ENCODE results near the gene POMP.
A peak's percentile ranks its signal among the peaks of the same experiment; 100 is the strongest.

Gene POMP, protein sequence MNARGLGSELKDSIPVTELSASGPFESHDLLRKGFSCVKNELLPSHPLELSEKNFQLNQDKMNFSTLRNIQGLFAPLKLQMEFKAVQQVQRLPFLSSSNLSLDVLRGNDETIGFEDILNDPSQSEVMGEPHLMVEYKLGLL

DNA sequence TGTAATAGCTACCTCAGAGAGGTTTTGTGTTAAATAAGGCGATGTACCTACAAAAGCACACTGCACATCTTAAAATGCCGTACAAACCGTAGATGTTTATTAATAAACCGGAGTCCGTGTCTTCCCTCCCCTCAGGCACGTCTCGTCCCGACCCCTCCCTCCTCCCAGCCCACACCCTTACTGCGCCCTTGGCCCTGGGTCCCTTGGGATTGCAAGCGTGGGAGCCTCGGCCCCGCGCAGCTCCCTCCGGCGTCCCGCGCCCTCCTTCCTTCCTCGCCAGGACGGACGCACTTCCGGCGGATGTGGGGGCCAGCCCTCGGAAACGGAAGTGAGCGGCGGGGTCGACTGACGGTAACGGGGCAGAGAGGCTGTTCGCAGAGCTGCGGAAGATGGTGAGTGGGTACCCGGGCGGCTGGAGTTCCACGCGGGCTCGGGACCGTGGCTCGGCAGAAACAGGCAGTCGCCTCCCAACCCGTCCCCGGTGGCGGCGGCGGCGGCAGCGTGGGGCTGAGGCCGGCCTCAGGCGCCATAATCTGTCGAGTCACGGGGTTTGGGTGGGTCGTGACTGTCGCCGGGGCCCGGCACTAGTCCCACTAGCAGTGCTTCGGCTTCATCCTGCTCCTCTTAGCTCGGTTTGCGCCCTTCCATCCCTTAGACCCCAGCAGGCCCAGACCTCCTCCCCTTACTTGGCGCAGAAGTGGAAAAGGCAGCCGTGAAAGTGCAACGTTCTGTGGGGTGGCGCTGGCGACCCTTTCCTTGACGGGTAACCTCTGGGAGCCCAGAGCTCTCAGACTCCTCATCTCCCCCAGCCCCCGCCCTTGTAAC is at the start of gene POMP:
Gene POMP, plus strand, starts transcription at position 335 of the 825 bp plus-strand sequence. Its CDS starts 55 bp downstream, at position 390.
- DNase-seq = peak; percentile 97

DNA sequence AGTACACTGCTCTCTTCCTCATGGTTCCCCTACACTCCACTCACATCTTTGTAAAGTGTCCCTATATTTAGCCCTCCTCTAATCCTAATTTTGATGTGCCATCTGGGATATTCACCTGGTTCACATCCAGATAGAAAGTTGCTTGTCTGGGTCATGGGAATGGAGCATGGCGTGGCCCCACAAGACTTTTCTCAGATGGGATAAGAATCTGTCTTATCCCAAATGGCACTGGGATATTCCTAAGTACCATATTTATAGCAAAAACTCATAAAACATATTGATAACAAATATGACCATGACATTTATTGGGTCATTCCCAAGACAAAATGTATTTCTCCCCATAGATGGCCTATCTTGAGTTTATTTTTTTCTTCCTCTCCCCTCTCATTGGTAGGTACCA is 49.5 kb upstream of the POMP start:
- no peak for DNase-seq

- DNase-seq = no peak
These were observed 49.0 kb upstream of the POMP start for GRCh38 chr13:28609926-28610325.

DNA sequence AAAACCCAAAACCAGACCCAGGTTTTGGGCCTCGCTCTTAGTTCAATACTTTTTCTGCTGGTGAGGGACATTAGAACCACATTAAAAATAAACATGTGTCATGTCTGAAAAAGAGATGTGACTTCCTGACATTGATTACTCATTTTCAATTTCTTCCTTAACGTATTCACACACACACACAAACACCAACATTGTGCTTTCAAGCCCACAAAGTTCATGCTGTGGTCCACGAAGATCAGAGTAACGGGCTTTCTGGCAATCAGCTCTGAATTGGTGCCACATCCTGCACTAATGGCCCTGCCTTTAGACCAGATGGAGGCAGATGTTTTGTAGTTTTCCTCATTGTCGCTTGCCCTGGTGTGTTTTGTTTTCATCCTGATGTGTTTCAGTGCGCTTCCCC is 47.9 kb upstream of the POMP start:
- DNase-seq = no peak

DNA sequence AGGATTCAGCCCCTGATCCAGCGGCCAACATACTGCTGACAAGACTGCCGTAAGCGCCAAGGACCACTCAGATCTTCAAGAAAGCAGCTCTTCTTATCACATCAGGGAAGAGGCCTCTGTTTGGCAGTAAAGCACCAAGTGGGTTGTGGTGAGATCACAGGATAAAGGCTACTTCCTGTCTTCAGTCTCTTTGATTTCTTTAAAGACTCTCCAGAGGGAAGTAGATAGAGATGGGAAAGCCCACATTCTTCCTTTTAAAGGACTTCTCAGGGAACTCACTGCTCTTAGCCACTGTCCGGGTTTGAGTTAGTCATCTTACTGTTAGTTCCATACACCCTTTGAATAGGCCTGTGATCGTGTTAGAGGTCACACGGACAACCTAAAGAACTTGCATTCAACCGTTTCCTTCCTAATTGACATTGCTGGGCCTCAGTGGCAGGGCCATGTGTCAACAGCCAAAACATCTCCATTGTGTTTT is 47.2 kb upstream of the POMP start:
- DNase-seq = no peak

DNA sequence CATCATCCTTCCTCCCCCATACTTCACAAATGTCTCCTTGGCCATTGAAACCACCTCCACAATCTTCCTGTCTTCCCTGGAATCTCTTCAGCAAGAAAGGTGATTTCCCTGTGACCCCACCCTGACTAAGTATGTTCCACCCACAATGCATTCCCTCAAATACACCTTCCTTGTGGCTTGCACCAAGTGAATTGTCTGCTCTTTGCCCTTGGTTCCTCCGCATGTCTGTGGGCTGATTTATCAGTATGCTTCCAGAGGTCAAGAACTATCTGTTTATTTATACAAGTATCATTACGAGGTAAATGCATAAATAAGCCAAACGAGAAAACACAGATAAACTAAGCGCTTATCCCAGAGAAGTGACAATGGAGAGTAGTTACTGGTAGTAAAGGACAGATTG is 45.4 kb upstream of the POMP start:
- DNase-seq = no peak

- DNase-seq = no peak
These were observed 42.9 kb upstream of the POMP start for GRCh38 chr13:28615916-28616446.

DNA sequence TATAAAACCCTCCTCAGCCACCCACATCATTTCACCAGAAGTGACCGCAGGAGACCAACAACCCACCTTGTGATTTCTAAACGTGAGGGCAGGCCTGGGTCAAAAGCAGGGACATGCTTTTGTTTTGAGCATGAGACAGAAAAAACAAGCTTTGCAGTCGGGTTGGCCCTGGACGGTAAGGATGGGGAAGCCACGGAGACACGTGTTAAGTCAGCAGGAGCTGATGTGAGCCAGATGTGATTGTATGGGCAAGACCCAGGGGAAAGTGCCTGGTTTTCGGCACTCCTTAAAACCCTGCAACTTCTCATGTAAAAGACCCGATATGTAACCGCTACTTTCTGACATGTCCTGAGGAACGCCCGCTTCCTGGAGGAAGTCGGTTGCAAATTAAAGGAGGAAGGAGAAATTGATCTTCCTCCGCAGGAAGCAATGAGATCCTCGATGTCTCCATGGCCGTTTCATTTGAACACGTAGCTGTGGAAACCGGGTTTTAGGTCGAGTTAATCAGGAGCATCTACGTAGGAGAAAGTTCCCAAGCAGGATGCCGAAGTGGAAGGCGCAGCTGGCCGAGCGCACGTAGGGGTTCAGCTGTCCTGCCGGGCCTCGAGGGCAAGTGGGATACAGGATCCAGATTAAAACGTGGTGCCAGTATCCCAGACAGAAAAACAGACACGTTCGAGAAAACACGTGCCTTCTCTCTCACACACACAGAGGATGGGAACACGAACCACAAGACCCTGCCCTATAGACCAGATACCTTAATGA is 40.5 kb upstream of the POMP start:
- no peak for DNase-seq

DNA sequence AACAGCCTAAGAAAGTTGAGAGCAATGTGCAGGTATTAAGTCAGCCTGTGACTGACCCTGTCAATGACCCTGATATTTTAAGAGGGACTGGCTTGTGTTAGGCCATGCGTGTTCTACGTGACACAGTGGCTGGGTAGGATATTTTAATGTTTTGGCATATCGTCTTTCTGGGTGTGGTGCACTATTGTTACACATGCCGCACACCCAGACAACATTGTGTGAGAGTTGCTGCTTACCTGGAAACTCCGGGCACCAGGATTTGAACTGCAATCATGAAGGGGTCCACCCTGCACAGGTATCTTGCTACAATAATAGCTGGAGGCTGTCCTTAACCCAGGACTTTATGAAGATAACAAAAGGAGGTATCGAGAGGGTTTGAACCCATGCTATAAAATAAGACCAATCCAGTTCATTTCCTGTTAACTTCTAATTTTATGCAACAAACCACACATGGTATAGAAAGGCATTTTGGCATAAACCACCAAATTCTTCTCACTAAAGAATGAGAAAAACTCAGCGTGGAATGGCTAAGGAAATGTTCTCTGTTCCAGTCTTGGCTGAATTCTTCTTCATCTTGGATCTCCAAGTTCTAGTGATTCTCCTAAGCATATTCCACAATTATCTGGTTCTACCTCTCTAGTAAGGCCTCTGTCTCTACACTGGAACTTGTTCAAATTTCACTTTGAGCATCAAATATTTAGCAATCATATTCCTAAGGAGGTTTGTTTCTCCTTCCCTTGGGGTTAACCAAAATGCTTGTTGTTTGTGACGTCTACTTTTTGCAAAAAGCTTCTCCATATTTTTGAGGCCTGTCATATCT is 38.7 kb upstream of the POMP start:
- no peak for DNase-seq

DNA sequence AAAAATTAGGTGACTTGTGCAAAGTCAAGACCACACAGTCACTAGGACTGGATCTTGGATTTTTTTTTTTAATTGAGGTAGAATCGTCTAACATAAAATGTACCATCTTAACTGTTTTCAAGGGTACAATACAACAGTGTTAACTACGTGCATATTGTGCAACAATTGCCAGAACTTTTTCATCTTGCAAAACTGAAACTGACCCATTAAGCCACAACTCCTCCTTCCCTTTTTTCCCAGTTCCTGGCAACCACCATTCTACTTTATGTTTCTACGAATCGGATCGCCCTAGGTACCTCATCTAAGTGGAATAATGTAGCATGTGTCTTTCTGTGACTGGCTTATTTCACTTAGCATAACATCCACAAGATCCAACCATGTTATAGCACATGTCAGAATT is 37.5 kb upstream of the POMP start:
- no peak for DNase-seq

DNA sequence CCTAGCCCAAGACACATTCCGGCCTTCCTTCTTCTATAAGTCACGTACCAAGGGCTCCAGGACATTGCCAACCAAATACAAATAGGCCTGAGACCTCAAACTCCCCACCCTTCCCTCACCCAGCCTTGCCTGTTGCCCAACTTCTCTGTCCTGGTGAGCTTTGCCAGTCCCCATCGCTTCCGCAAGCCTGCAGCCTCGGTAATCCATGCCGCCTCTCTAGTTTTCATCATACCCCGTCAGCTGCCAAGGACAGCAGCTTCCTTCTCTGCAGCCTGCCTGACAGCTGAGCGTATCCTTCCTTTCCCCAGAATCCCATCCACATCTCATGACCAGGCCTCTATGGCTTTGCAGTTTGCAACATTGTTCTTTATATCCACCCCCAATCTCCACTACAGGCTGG is 36.6 kb upstream of the POMP start:
- DNase-seq = no peak

- DNase-seq = no peak
These were observed 34.9 kb upstream of the POMP start for GRCh38 chr13:28623782-28624706.

DNA sequence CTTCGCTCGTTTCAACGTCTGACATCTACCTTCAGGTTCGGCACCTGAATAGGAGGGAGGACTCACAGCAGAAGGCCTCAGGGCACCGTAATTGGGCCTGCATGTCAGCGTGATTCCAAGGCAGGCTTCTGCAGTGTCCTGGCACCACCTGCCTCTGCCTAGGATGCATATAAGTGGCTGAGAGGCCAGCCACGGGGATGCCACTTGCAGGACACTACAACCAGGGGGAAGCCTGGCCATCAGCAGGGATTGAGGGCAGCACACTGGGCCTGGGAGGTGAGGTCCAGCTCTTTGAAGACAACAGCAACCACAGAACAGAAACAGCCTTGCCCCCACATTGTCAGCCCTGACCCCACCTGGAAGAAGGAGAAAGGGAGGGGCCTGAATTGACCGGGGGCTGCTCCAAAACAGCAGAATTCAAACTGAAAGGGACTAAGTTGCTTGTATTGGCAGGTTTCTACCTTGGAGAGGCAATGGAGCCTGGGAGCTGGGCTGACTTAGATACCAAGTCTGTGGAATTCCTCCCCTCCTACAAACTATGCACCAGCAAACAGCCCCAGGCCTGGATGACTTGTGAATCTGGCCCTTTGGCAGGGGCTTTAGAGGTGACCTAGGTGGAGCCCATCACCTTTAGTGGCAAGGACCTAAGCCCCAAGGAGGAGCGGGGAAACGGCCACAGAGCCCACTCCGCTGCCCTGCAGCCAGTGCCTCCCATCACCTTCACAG is 34.1 kb upstream of the POMP start:
- DNase-seq = no peak

- DNase-seq = no peak
These were observed 32.7 kb upstream of the POMP start for GRCh38 chr13:28626266-28626665.

GRCh38 chr13:28628241-28628640 is 30.7 kb upstream of the POMP start:
- no peak for DNase-seq

DNA sequence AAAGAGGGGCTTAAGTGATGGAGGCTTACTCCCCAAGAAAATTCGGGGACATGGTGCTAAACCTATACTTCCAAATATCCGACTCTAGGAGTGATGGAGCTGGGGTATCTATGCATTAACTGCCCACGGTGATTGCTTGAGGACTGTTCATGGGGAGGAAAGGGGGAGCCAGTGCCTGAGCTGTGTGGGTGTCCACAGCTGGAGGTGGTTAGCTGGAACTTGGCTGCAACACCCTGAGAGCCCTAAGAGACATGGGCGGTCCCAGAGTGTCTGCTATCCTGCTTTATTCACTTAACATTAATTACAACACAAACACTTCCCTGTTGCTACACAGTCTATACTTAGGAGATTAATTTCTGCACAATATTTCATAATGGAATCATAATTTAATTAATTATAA is 28.1 kb upstream of the POMP start:
- DNase-seq = no peak

GRCh38 chr13:28631801-28632200 is 27.1 kb upstream of the POMP start:
- no peak for DNase-seq

GRCh38 chr13:28636069-28636468 is 22.9 kb upstream of the POMP start:
- DNase-seq = no peak

DNA sequence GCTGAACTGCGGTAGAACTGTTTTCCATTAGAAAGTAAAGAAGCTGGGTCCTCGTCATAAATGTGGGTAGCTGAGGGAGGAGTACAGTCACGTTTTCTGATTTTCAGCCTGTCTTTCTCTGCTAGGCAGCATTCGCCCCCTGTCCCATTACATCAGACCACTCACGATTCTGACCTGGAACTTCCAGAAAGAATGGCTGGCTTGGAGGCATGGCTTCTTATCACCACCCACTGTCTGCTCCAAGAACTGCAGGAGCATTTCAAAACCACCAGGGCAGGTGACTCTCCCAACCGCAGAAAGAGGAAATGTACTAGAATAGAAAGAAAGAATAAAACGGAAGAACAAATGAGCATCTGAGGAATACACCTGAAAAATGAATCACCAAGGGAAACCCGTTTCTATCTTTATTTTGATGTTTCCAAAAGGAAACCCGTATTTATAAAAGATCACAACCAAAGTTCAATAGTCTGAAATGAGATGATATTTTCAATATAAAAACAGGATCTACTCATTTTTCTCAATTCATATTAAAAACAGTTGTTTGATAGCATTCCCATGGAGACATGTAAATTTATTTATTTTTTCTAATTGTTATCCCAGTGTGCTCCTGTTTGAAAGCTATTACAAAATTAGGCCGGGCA is 22.1 kb upstream of the POMP start:
- DNase-seq = peak; percentile 48

DNA sequence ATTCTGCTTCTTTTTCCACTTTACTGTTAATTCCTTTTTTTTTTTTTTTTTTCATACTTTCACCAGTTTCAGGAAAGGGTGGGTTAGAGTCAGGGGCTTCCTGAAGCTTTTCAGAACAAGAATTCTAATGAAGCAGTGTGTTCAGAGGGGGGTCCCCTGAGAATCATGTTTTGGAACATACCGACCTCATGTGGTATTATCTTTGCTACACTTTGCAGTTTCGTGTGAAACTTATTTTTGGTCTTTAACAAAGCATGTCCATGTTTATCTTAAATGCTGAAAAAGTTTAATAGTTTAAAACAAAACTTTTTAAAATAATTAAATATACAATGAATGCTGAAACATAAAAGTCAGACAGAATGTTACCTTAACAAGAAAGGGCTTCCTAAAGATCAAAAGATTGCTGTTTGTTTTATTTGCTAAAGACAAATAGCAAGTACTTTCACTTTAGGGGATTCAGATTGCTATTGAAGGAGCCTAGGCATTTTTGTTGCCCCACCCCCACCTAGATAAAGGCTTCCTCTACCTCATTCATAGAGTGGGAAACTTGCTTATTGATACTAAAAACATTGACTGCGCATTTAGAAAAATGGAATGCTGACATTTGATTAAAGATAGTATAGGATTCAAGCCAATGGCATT is 21.1 kb upstream of the POMP start:
- no peak for DNase-seq

All from right hindlimb (tissue), 1 donor.